H9 (cell line): Measurements from ENCODE around the gene NDST1. TPM values are rescaled to one million over a fixed set of nuclear protein-coding genes. Genes with fewer than 3 reads are reported as not detected.

Experiments
- DNase-seq: peaks from one replicate; pipeline ENCODE4 v3.0.0-alpha.2; 2017
- H2AFZ ChIP-seq: one replicate; pipeline ENCODE4 v1.6.1; 2013; ENCODE audit warnings: mild to moderate bottlenecking, low read length, control low read depth, moderate library complexity
- H2AK5ac ChIP-seq: 2 replicates; pipeline ENCODE4 v1.6.1; 2013; ENCODE audit warnings: low read length, control low read depth, mixed read lengths; ENCODE audit not compliant: insufficient read length
- H2BK120ac ChIP-seq: one replicate; pipeline ENCODE4 v1.6.1; 2013; ENCODE audit warnings: low read depth, mild to moderate bottlenecking, low read length, control low read depth, inconsistent platforms; ENCODE audit not compliant: poor library complexity, severe bottlenecking
- H2BK12ac ChIP-seq: 2 replicates; pipeline ENCODE4 v1.6.1; 2013; ENCODE audit warnings: low read length, control low read depth, mixed read lengths, low read depth; ENCODE audit not compliant: insufficient read length
- H2BK15ac ChIP-seq: 2 replicates; pipeline ENCODE4 v1.6.1; 2013; ENCODE audit warnings: low read depth, low read length, control low read depth
- H2BK20ac ChIP-seq: one replicate; pipeline ENCODE4 v1.6.1; 2013; ENCODE audit warnings: low read depth, mild to moderate bottlenecking, low read length, control low read depth, inconsistent platforms; ENCODE audit not compliant: poor library complexity, severe bottlenecking
- H2BK5ac ChIP-seq: 2 replicates; pipeline ENCODE4 v1.6.1; 2013; ENCODE audit warnings: low read length, control low read depth, mixed read lengths; ENCODE audit not compliant: insufficient read length
- H3K14ac ChIP-seq: 2 replicates; pipeline ENCODE4 v1.6.1; 2013; ENCODE audit warnings: low read length, control low read depth; ENCODE audit not compliant: insufficient read depth
- H3K18ac ChIP-seq: 2 replicates; pipeline ENCODE4 v1.6.1; 2013; ENCODE audit warnings: low read depth, mild to moderate bottlenecking, mixed read lengths, low read length, control low read depth; ENCODE audit not compliant: insufficient read length
- H3K23ac ChIP-seq: 2 replicates; pipeline ENCODE4 v1.6.1; 2013; ENCODE audit warnings: low read length, control low read depth, mixed read lengths, low read depth; ENCODE audit not compliant: insufficient read length
- H3K23me2 ChIP-seq: 2 replicates; pipeline ENCODE4 v1.6.1; 2013; ENCODE audit warnings: low read depth, mild to moderate bottlenecking, mixed read lengths, low read length, control low read depth; ENCODE audit not compliant: insufficient read length, poor library complexity, severe bottlenecking
- H3K27ac ChIP-seq: 2 replicates; pipeline ENCODE4 v1.5.1; 2013; ENCODE audit warnings: low read length, control low read depth, mixed read lengths, low read depth; ENCODE audit not compliant: insufficient read length
- H3K27me3 ChIP-seq: 2 replicates; pipeline ENCODE4 v1.6.1; 2013; ENCODE audit warnings: low read length, control low read depth, inconsistent platforms; ENCODE audit not compliant: insufficient read depth
- H3K4ac ChIP-seq: 2 replicates; pipeline ENCODE4 v1.6.1; 2013; ENCODE audit warnings: low read depth, mild to moderate bottlenecking, control low read depth, inconsistent platforms, low read length, moderate library complexity
- H3K4me1 ChIP-seq: 2 replicates; pipeline ENCODE4 v1.6.1; 2013; ENCODE audit warnings: low read length, control low read depth, inconsistent platforms; ENCODE audit not compliant: insufficient read depth
- H3K4me2 ChIP-seq: 2 replicates; pipeline ENCODE4 v1.6.1; 2013; ENCODE audit warnings: low read length, control low read depth, mixed read lengths; ENCODE audit not compliant: insufficient read length, insufficient read depth
- H3K56ac ChIP-seq: 2 replicates; pipeline ENCODE4 v1.6.1; 2013; ENCODE audit warnings: low read depth, mild to moderate bottlenecking, mixed read lengths, low read length, control low read depth; ENCODE audit not compliant: insufficient read length
- H3K79me1 ChIP-seq: 2 replicates; pipeline ENCODE4 v1.6.1; 2013; ENCODE audit warnings: low read depth, mild to moderate bottlenecking, moderate library complexity, low read length, control low read depth, inconsistent platforms; ENCODE audit not compliant: insufficient read depth, poor library complexity, severe bottlenecking
- H3K79me2 ChIP-seq: 2 replicates; pipeline ENCODE4 v1.6.1; 2013; ENCODE audit warnings: low read length, control low read depth, inconsistent platforms; ENCODE audit not compliant: insufficient read depth
- H3K9ac ChIP-seq: 2 replicates; pipeline ENCODE4 v1.6.1; 2013; ENCODE audit warnings: low read length, control low read depth, mixed read lengths; ENCODE audit not compliant: insufficient read length; ENCODE audit errors: extremely low read depth
- H3K9me3 ChIP-seq: one replicate; pipeline ENCODE4 v1.6.1; 2013; ENCODE audit warnings: low read depth, low read length, inconsistent platforms; ENCODE audit not compliant: control insufficient read depth
- H3T11ph ChIP-seq: one replicate; pipeline ENCODE4 v1.6.1; 2013; ENCODE audit warnings: mild to moderate bottlenecking, low read length, control low read depth, inconsistent platforms
- H4K20me1 ChIP-seq: one replicate; pipeline ENCODE4 v1.6.1; 2013; ENCODE audit not compliant: control insufficient read depth, insufficient read length, insufficient read depth
- H4K5ac ChIP-seq: 2 replicates; pipeline ENCODE4 v1.6.1; 2013; ENCODE audit warnings: low read depth, mild to moderate bottlenecking, mixed read lengths, low read length, control low read depth; ENCODE audit not compliant: insufficient read length
- H4K8ac ChIP-seq: replicated peaks from 2 replicates; pipeline ENCODE4 v1.6.1; 2013; ENCODE audit warnings: low read length, control low read depth, mixed read lengths, low read depth; ENCODE audit not compliant: insufficient read length
- H4K91ac ChIP-seq: 2 replicates; pipeline ENCODE4 v1.6.1; 2013; ENCODE audit warnings: low read depth, mild to moderate bottlenecking, moderate library complexity, mixed read lengths, low read length, control low read depth; ENCODE audit not compliant: insufficient read length
- H3K27ac Mint-ChIP-seq, 3 experiments: 2 replicates in 2 of 3; 3 replicates in 1 of 3; pipeline ENCODE4 v1.8.0; 2020 to 2021; ENCODE audit warnings: mixed read lengths in 3 of 3, mild to moderate bottlenecking in 1 of 3, moderate library complexity in 1 of 3
- H3K27me3 Mint-ChIP-seq: 2 replicates; pipeline ENCODE4 v1.8.0; 2021; ENCODE audit warnings: low read depth, mild to moderate bottlenecking, moderate library complexity, mixed read lengths
- H3K36me3 Mint-ChIP-seq, 3 experiments: 2 replicates in 2 of 3; 3 replicates in 1 of 3; pipeline ENCODE4 v1.8.0; 2020 to 2021; ENCODE audit warnings: low read depth in 3 of 3, mixed read lengths in 3 of 3; ENCODE audit not compliant: insufficient read depth in 1 of 3
- H3K4me1 Mint-ChIP-seq, 2 experiments: 2 replicates each; pipeline ENCODE4 v1.8.0; 2020; ENCODE audit warnings: mixed read lengths in 2 of 2
- H3K4me3 Mint-ChIP-seq, 2 experiments: 2 replicates in 1 of 2; 3 replicates in 1 of 2; pipeline ENCODE4 v1.8.0; 2020 to 2021; ENCODE audit warnings: mild to moderate bottlenecking in 2 of 2, mixed read lengths in 2 of 2, moderate library complexity in 1 of 2
- H3K9me3 Mint-ChIP-seq, 2 experiments: 2 replicates in 1 of 2; 3 replicates in 1 of 2; pipeline ENCODE4 v1.8.0; 2020; ENCODE audit warnings: mild to moderate bottlenecking in 2 of 2, mixed read lengths in 2 of 2, moderate library complexity in 1 of 2
- CTCF ChIP-seq: fragments of 200-600 bp; sonication (generic); conservative IDR thresholded peaks from 3 replicates; pipeline ENCODE4 v1.8.0; 2021; ENCODE audit warnings: antibody characterized with exemption, mild to moderate bottlenecking
- WGBS: extraction: QIAGEN DNeasy Blood & Tissue Kit; methylation state at CpG from one replicate; pipeline ENCODE4 v1.1.7; 2013; ENCODE audit warnings: missing lambda C conversion rate, low lambda C conversion rate, mixed read lengths; ENCODE audit not compliant: insufficient read length; ENCODE audit errors: extremely low coverage; 5-methylcytosine and 5-hydroxymethylcytosine counted together
- total RNA-seq: library from RNA; stranded (reverse); gene quantifications from 2 replicates; pipeline ENCODE4 v1.2.1, GENCODE V29; 2021

The NDST1 gene
- total RNA-seq, 1 experiment from 2014 or later, result 65.5 TPM

GRCh38 chr5:150598006-150598405, 90.1 kb downstream of the NDST1 start:
- Histone ChIP-seq H3K56ac (no peak overlapping the region), H3T11ph (no peak overlapping the region), H3K14ac (no peak overlapping the region), H3K23ac (no peak overlapping the region), H2BK20ac (no peak overlapping the region), H2BK5ac (no peak overlapping the region), H3K27me3 (no peaks in the 10 kb centered on the region), H4K5ac (no peak overlapping the region), H3K79me2 (no peaks in the 10 kb centered on the region), H2BK15ac (no peak overlapping the region), H4K8ac (no peak overlapping the region), H4K91ac (no peak overlapping the region), H2AK5ac (no peak overlapping the region), H3K9me3 (no peaks in the 10 kb centered on the region), H3K4me1 (no peaks in the 10 kb centered on the region), H4K20me1 (no peaks in the 10 kb centered on the region), H3K4ac (no peak overlapping the region), H2BK120ac (no peak overlapping the region), H3K4me2 (no peak overlapping the region), H3K9ac (no peak overlapping the region), H3K27ac (no peak overlapping the region), H3K23me2 (no peaks in the 10 kb centered on the region), H3K18ac (no peak overlapping the region), H2AFZ (no peak overlapping the region), H3K79me1 (no peaks in the 10 kb centered on the region), H2BK12ac (no peak overlapping the region)
- H3K9me3 Mint-ChIP-seq, result no peaks in the 10 kb centered on the region
- no peak overlapping the region for H3K4me3 Mint-ChIP-seq
- H3K27ac Mint-ChIP-seq, result peak overlapping the region in 1 of 3 experiments; percentile 22; a peak in 2 of 7 replicates
- DNase-seq, result no peak
- peaks cover 11 to 20% of the 10 kb centered on the region in 2 experiments for H3K4me1 Mint-ChIP-seq
- TF ChIP-seq CTCF, result no peak
- no peaks in the 10 kb centered on the region for H3K27me3 Mint-ChIP-seq
- no CpG with 5 or more reads among the region's 10 CpGs for WGBS
- no peaks in the 10 kb centered on the region; a peak in 1 of 7 replicates for H3K36me3 Mint-ChIP-seq
